RWPE1 (cell line): ENCODE data around the gene APEH.
A peak's percentile ranks its signal among the peaks of the same experiment; 100 is the strongest.
"Not testable (repeated sequence)": the region's sequence is repeated elsewhere in the genome, so short reads cannot be mapped to it uniquely, and the experiment has no call there.

ENCODE experiments used
- CTCF ChIA-PET: fragments of 350-600 bp; sonication (Branson Sonifier 250); formaldehyde crosslinking; extraction: SDS; loops from one replicate; lab custom pipeline; 2021; lab: Yijun Ruan, JAX
- POLR2A ChIA-PET: fragments of 400-600 bp; formaldehyde crosslinking; extraction: SDS; loops from one replicate; lab custom pipeline; 2020; ENCODE audit warnings: antibody characterized with exemption; ENCODE audit not compliant: low non-redundant PET; lab: Yijun Ruan, JAX
- DNase-seq: peaks from one replicate; pipeline ENCODE4 v3.0.0; 2012; ENCODE audit warnings: low spot score
- H3K27ac ChIP-seq: fragments of 450-650 bp; 2 replicates; pipeline ENCODE4 v1.5.1; 2017
- CTCF ChIP-seq: fragments of 450-650 bp; conservative IDR thresholded peaks from 2 replicates; pipeline ENCODE4 v1.5.1; 2017; ENCODE audit warnings: low read depth, mild to moderate bottlenecking

The APEH gene

GRCh38 chr3:49675912-49676311, 1.8 kb downstream of the APEH start:
- CTCF ChIA-PET: interaction anchor here (0.6 to 3.4 kb wide), 2 partner anchors 136 to 201 kb away, joined by 3 to 12 read pairs; no protein-coding TSS in a partner anchor
- no peak for TF ChIP-seq CTCF
- peak overlapping the region; percentile 95; the same call in 1 of the 2 replicates for H3K27ac ChIP-seq
- DNase-seq: no peak
- POLR2A ChIA-PET: no interaction called here

- ChIA-PET POLR2A (interaction anchor here (1.0 kb wide), 1 partner anchor 211 kb away, joined by 3 read pairs; the partner anchor contains the start of gene DAG1), CTCF (no interaction called here)
- H3K27ac ChIP-seq: peak overlapping the region; percentile 38
- no peak for TF ChIP-seq CTCF
- DNase-seq: no peak
These were observed 6.5 kb downstream of the APEH start for GRCh38 chr3:49680493-49681231.

- POLR2A ChIA-PET: no interaction called here
These were observed 7.0 kb downstream of the APEH start for GRCh38 chr3:49681232-49681522.

GRCh38 chr3:49681543-49681942, 7.4 kb downstream of the APEH start:
- TF ChIP-seq CTCF: no peak
- ChIA-PET POLR2A (no interaction called here), CTCF (no interaction called here)
- no peak for DNase-seq
- H3K27ac ChIP-seq: 0 out of 2 replicates have a peak overlapping the region, but pooled peaks have one; percentile 38

More at GRCh38 chr3:49681232-49681522, 7.0 kb downstream of the APEH start:
- CTCF ChIA-PET: no interaction called here
- H3K27ac ChIP-seq: peak overlapping the region; percentile 38; the same call in 1 of the 2 replicates
- no peak for DNase-seq
- TF ChIP-seq CTCF: no peak

GRCh38 chr3:49683162-49683561, 9.0 kb downstream of the APEH start:
- ChIA-PET CTCF (no interaction called here), POLR2A (no interaction called here)
- H3K27ac ChIP-seq: peak overlapping the region; percentile 38
- TF ChIP-seq CTCF: no peak
- DNase-seq: no peak

- POLR2A ChIA-PET, DNase-seq: not testable (repeated sequence)
- CTCF ChIA-PET: interaction anchor here (0.6 kb wide), 1 partner anchor 355 kb away, joined by 3 read pairs; no protein-coding TSS in a partner anchor
- H3K27ac ChIP-seq: peak overlapping the region; percentile 21
These were observed 10.3 kb downstream of the APEH start for GRCh38 chr3:49684453-49684852.

- POLR2A ChIA-PET, DNase-seq, H3K27ac ChIP-seq, CTCF ChIA-PET: not testable (repeated sequence)
These were observed 11.0 kb downstream of the APEH start for GRCh38 chr3:49685103-49685502.

DNA sequence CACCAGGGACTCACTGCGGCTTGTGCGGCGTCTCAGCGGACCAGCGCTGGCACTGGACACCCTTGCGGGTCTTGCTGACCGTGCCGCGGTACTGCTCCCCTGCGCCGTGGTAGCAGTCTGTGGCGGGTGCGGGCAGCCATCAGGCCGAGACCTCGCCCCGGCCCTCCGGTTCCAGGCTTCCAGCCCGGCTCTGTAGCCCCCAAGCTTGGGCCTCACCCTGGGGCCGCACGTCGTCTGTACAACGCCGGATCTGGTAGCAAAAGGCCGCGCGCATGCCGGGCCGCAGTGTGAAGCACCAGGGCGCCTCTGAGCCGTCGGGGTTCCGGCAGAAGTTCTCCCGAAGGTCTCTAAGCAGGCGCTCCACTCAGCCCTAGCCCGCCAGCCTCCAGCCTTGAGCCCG, 11.7 kb downstream of the APEH start:
- POLR2A ChIA-PET, H3K27ac ChIP-seq: not testable (repeated sequence)

GRCh38 chr3:49686346-49686745, 12.2 kb downstream of the APEH start:
- POLR2A ChIA-PET, DNase-seq: not testable (repeated sequence)
- CTCF ChIA-PET: interaction anchor here (0.7 kb wide), 1 partner anchor 30 kb away, joined by 3 read pairs; no protein-coding TSS in a partner anchor
- H3K27ac ChIP-seq: peak overlapping the region; percentile 31; the same call in 1 of the 2 replicates

More for the DNA sequence above, 11.7 kb downstream of the APEH start:
- CTCF ChIA-PET, DNase-seq: not testable (repeated sequence)

DNA sequence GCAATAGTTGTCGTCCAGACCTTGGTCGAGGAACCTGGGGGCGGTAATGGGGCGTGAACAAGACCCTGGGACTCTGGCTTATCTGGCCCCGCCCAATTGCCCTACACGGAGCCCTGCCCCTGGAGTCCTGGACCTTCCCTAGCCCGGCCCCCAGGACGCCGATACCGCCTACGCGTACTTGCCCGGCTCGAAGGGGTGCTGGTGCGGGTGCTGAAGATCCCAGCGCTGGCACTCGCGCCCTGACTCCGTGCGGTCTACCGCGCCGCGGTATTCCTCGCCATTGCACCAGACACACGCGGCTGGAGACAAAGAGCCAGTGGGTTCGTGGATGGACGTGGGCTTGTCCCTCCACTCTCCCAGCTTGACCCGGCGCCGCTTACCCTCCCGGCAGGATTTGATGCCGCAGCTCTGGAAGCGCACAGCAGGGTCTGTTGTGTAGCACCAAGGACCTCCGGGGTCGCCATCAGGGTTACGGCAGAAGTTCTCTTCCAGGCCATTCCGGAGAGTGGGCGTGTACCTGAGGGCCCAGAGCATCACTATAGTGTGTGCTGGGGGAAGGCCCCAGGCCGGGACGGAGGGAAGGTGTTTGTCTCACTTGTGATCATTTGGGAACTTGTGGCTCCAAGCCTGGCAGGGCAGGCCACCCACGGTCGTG, 12.7 kb downstream of the APEH start:
- peak overlapping the region; percentile 31; the same call in 1 of the 2 replicates for H3K27ac ChIP-seq
- CTCF ChIA-PET: interaction anchor here (0.7 kb wide), 1 partner anchor 30 kb away, joined by 3 read pairs; no protein-coding TSS in a partner anchor
- DNase-seq, POLR2A ChIA-PET: not testable (repeated sequence)

GRCh38 chr3:49687424-49687795, 13.3 kb downstream of the APEH start:
- POLR2A ChIA-PET, CTCF ChIA-PET, DNase-seq, H3K27ac ChIP-seq: not testable (repeated sequence)
